ENCODE data around the gene AUTS2. TPM values are rescaled to one million over a fixed set of nuclear protein-coding genes. Genes with fewer than 3 reads are reported as not detected.

Gene AUTS2
- total RNA-seq, 1 donor from 2014 or later = 40.0 TPM

- DNase-seq = no peak
Measured at GRCh38 chr7:69790977-69791724, 192.9 kb downstream of the AUTS2 start.

GRCh38 chr7:69791739-69792138 is 193.5 kb downstream of the AUTS2 start:
- DNase-seq = no peak

GRCh38 chr7:69795932-69796331 is 197.7 kb downstream of the AUTS2 start:
- DNase-seq = no peak

GRCh38 chr7:69796416-69796815 is 198.1 kb downstream of the AUTS2 start:
- DNase-seq = no peak

GRCh38 chr7:69799048-69799697 is 200.9 kb downstream of the AUTS2 start:
- DNase-seq = no peak

- no peak for DNase-seq
Measured at GRCh38 chr7:69799990-69800389, 201.7 kb downstream of the AUTS2 start.

- no peak for DNase-seq
Measured at GRCh38 chr7:69800495-69800894, 202.2 kb downstream of the AUTS2 start.

GRCh38 chr7:69801729-69802682 is 203.7 kb downstream of the AUTS2 start:
- no peak for DNase-seq

- DNase-seq = no peak
Measured at GRCh38 chr7:69803699-69804516, 205.6 kb downstream of the AUTS2 start.

GRCh38 chr7:69804962-69805361 is 206.7 kb downstream of the AUTS2 start:
- no peak for DNase-seq

GRCh38 chr7:69808391-69808790 is 210.1 kb downstream of the AUTS2 start:
- no peak for DNase-seq

- peak; percentile 37 for DNase-seq
Measured at GRCh38 chr7:69811476-69812308, 213.4 kb downstream of the AUTS2 start.

GRCh38 chr7:69812756-69813155 is 214.5 kb downstream of the AUTS2 start:
- no peak for DNase-seq

- peak; percentile 31 for DNase-seq
Measured at GRCh38 chr7:69813637-69814240, 215.5 kb downstream of the AUTS2 start.

GRCh38 chr7:69814421-69814962 is 216.2 kb downstream of the AUTS2 start:
- DNase-seq = peak; percentile 25

- no peak for DNase-seq
Measured at GRCh38 chr7:69816501-69816900, 218.2 kb downstream of the AUTS2 start.

GRCh38 chr7:69817121-69817520 is 218.8 kb downstream of the AUTS2 start:
- DNase-seq = peak; percentile 58

- no peak for DNase-seq
Measured at GRCh38 chr7:69817841-69818635, 219.8 kb downstream of the AUTS2 start.

- no peak for DNase-seq
Measured at GRCh38 chr7:69818636-69819332, 220.5 kb downstream of the AUTS2 start.

Data from tongue (tissue), 2 donors.